GM12801 (cell line): Measurements from ENCODE around the gene BAHD1.

ENCODE experiments used
- CTCF ChIP-seq: IDR thresholded peaks from one replicate; pipeline ENCODE4 v1.5.1; 2011; ENCODE audit warnings: control low read depth; ENCODE audit not compliant: insufficient read length; ENCODE audit errors: extremely low read depth

Gene BAHD1

GRCh38 chr15:40459391-40460015 is 18.8 kb downstream of the BAHD1 start:
- TF ChIP-seq CTCF, result no peak

- no peak for TF ChIP-seq CTCF
Observed at GRCh38 chr15:40460404-40460803, 19.7 kb downstream of the BAHD1 start.

- TF ChIP-seq CTCF, result no peak
Observed at GRCh38 chr15:40461958-40462357, 21.2 kb downstream of the BAHD1 start.

- TF ChIP-seq CTCF, result no peak
Observed at GRCh38 chr15:40463279-40463678, 22.5 kb downstream of the BAHD1 start.

- no peak for TF ChIP-seq CTCF
Observed at GRCh38 chr15:40463886-40464545, 23.3 kb downstream of the BAHD1 start.

GRCh38 chr15:40464595-40465185 is 23.9 kb downstream of the BAHD1 start:
- no peak for TF ChIP-seq CTCF

GRCh38 chr15:40465939-40466338 is 25.2 kb downstream of the BAHD1 start:
- TF ChIP-seq CTCF, result no peak
